T47D (cell line): ENCODE results near the gene ELK4.

ENCODE experiments used
- DNase-seq, 2 experiments: peaks; one replicate each; pipeline versions ENCODE4 v3.0.0 to v3.0.0-alpha.2; 2011 to 2012; ENCODE audit warnings: low read depth in 1 of 2, low spot score in 1 of 2
- JUND ChIP-seq: IDR thresholded peaks from 2 replicates; pipeline ENCODE4 v1.6.1; 2012; ENCODE audit warnings: low read depth
- in situ Hi-C: cut with HindIII; loops from 2 replicates; pipeline ENCODE4 v1.10.0; 2016; ENCODE audit warnings: low sequenced_read_pairs, low pct_unique_long_range_greater_than_20kb

ELK4 gene

GRCh38 chr1:205568469-205569361, 63.1 kb downstream of the ELK4 start:
- in situ Hi-C loops = no loop called here
- peak in 1 of 2 experiments; percentile 31 for DNase-seq

GRCh38 chr1:205568135-205568468, 63.7 kb downstream of the ELK4 start:
- no peak for DNase-seq
- TF ChIP-seq JUND = no peak
- in situ Hi-C loops = no loop called here

More at GRCh38 chr1:205568469-205569361, 63.1 kb downstream of the ELK4 start:
- TF ChIP-seq JUND = no peak

- no peak for DNase-seq
- TF ChIP-seq JUND = no peak
- in situ Hi-C loops = no loop called here
Measured at GRCh38 chr1:205567716-205568115, 64.1 kb downstream of the ELK4 start.

- peak; percentile 82 for TF ChIP-seq JUND
- in situ Hi-C loops = no loop called here
- DNase-seq = peak; percentile 42 to 87
Measured at GRCh38 chr1:205565799-205566198, 66.0 kb downstream of the ELK4 start.

- in situ Hi-C loops = no loop called here
- peak; percentile 50 to 99 for DNase-seq
- no peak for TF ChIP-seq JUND
Measured at GRCh38 chr1:205563927-205564441, 67.8 kb downstream of the ELK4 start.

GRCh38 chr1:205561501-205562203, 70.2 kb downstream of the ELK4 start:
- DNase-seq = no peak
- TF ChIP-seq JUND = no peak
- in situ Hi-C loops = no loop called here
